HepG2 (cell line): ENCODE data around the gene PLXDC2. TPM values are rescaled to one million over a fixed set of nuclear protein-coding genes. Genes with fewer than 3 reads are reported as not detected.

Source experiments
- EP300 ChIP-seq, 3 experiments: sonication (generic) in 1 of 3; formaldehyde crosslinking in 1 of 3; IDR thresholded peaks; 2 replicates each; pipeline versions ENCODE4 v1.5.1 to v1.6.1; 2011 to 2020; ENCODE audit warnings: low read depth in 2 of 3, low read length in 2 of 3, borderline replicate concordance in 1 of 3, improper control_type of control experiment in 1 of 3, mild to moderate bottlenecking in 1 of 3, missing genetic modification reagents in 1 of 3, moderate library complexity in 1 of 3
- FOXA3 ChIP-seq: IDR thresholded peaks from 2 replicates; pipeline ENCODE4 v1.6.1; 2016; ENCODE audit warnings: missing genetic modification reagents, missing compliant biosample characterization
- JDP2 ChIP-seq: sonication (generic); formaldehyde crosslinking; IDR thresholded peaks from 2 replicates; pipeline ENCODE4 v1.8.1; 2022; ENCODE audit warnings: missing genetic modification reagents, borderline replicate concordance
- MATR3 ChIP-seq: sonication (generic); formaldehyde crosslinking; IDR thresholded peaks from 2 replicates; pipeline ENCODE4 v1.4.0; 2020; ENCODE audit warnings: missing genetic modification reagents
- MIER2 ChIP-seq: IDR thresholded peaks from 2 replicates; pipeline ENCODE4 v1.6.1; 2016; ENCODE audit warnings: missing biosample characterization, missing genetic modification reagents
- MYNN ChIP-seq: sonication (generic); formaldehyde crosslinking; IDR thresholded peaks from 2 replicates; pipeline ENCODE4 v1.4.0; 2020; ENCODE audit warnings: mild to moderate bottlenecking, low read depth, missing genetic modification reagents
- NR2C2 ChIP-seq: sonication (generic); formaldehyde crosslinking; IDR thresholded peaks from 2 replicates; pipeline ENCODE4 v1.4.0; 2020; ENCODE audit warnings: missing genetic modification reagents, mild to moderate bottlenecking, moderate library complexity, borderline replicate concordance
- PRMT3 ChIP-seq: sonication (generic); formaldehyde crosslinking; IDR thresholded peaks from 2 replicates; pipeline ENCODE4 v1.8.1; 2022; ENCODE audit warnings: low read depth, mild to moderate bottlenecking, moderate library complexity, missing genetic modification reagents, borderline replicate concordance
- RAD21 ChIP-seq: fragments of 450-650 bp; formaldehyde crosslinking; IDR thresholded peaks from 2 replicates; pipeline ENCODE4 v1.5.0; 2020; ENCODE audit warnings: mild to moderate bottlenecking
- RFXANK ChIP-seq: IDR thresholded peaks from 2 replicates; pipeline ENCODE4 v1.6.1; 2016
- SMAD9 ChIP-seq: sonication (generic); formaldehyde crosslinking; IDR thresholded peaks from 2 replicates; pipeline ENCODE4 v1.5.1; 2020; ENCODE audit warnings: mild to moderate bottlenecking, missing genetic modification reagents
- U2AF2 ChIP-seq: fragments of 200-400 bp; formaldehyde crosslinking; IDR thresholded peaks from 2 replicates; pipeline ENCODE4 v1.6.1; 2017; ENCODE audit warnings: low read depth, mild to moderate bottlenecking, low read length
- ZBTB7A ChIP-seq: sonication (generic); formaldehyde crosslinking; IDR thresholded peaks from 2 replicates; pipeline ENCODE4 v1.8.0; 2022; ENCODE audit warnings: mild to moderate bottlenecking, missing genetic modification reagents
- ZBTB7B ChIP-seq: sonication (generic); formaldehyde crosslinking; IDR thresholded peaks from 2 replicates; pipeline ENCODE4 v1.4.0; 2020; ENCODE audit warnings: missing genetic modification reagents
- ZNF496 ChIP-seq: sonication (generic); formaldehyde crosslinking; IDR thresholded peaks from 2 replicates; pipeline ENCODE4 v1.8.1; 2023; ENCODE audit warnings: mild to moderate bottlenecking, moderate library complexity, missing genetic modification reagents; ENCODE audit not compliant: insufficient replicate concordance
- ZNF547 ChIP-seq: sonication (generic); formaldehyde crosslinking; IDR thresholded peaks from 2 replicates; pipeline ENCODE4 v1.5.1; 2020; ENCODE audit warnings: mild to moderate bottlenecking, missing genetic modification reagents
- ZNF720 ChIP-seq: sonication (generic); formaldehyde crosslinking; IDR thresholded peaks from 2 replicates; pipeline ENCODE4 v1.4.0; 2020; ENCODE audit warnings: missing genetic modification reagents
- ZNF777 ChIP-seq: sonication (generic); formaldehyde crosslinking; IDR thresholded peaks from 2 replicates; pipeline ENCODE4 v1.4.0; 2020; ENCODE audit warnings: missing genetic modification reagents
- ZNF850 ChIP-seq: sonication (generic); formaldehyde crosslinking; conservative IDR thresholded peaks from 2 replicates; pipeline ENCODE4 v1.9.0; 2021; ENCODE audit warnings: mild to moderate bottlenecking, missing genetic modification reagents
- polyA plus RNA-seq, 8 experiments: library from polyadenylated mRNA; depleted of rRNA in 3 of 8; stranded (reverse) in 7 of 8; unstranded in 1 of 8; fragments of >200 nt; fragmentation: Illumina TruSeq in 4 of 8; extraction: Trizol in 4 of 8; gene quantifications; 2 replicates each; pipeline versions ENCODE4 v1.2.1 to v1.2.3, GENCODE V29; 2011 to 2016; ENCODE audit warnings: low read depth in 4 of 8, missing spikeins in 1 of 8, mixed read lengths in 1 of 8; ENCODE audit not compliant: insufficient read depth in 1 of 8
- total RNA-seq, 5 experiments: library from RNA; depleted of rRNA; stranded (reverse); fragments of >200 nt; fragmentation: Illumina TruSeq; extraction: Trizol; gene quantifications; 2 replicates each; pipeline ENCODE4 v1.2.3, GENCODE V29; 2016; ENCODE audit warnings: low read depth in 1 of 5
- TF ChIP-seq, protein P1 (sequence below): sonication (generic); formaldehyde crosslinking; IDR thresholded peaks from 2 replicates; pipeline ENCODE4 v1.9.0; 2021; ENCODE audit warnings: missing genetic modification reagents, mild to moderate bottlenecking, borderline replicate concordance
- TF ChIP-seq, protein P2 (sequence below): sonication (generic); formaldehyde crosslinking; IDR thresholded peaks from 2 replicates; pipeline ENCODE4 v1.4.0; 2020; ENCODE audit warnings: missing genetic modification reagents
- TF ChIP-seq, protein P3 (sequence below): sonication (generic); formaldehyde crosslinking; IDR thresholded peaks from 2 replicates; pipeline ENCODE4 v1.4.0; 2020; ENCODE audit warnings: missing genetic modification reagents, borderline replicate concordance

Gene PLXDC2
- total and polyA plus RNA-seq, 2 of the 13 experiments (the other 11 are each of a cell fraction or from before 2014, with no cell fraction given): 2.1 to 2.4 TPM

DNA sequence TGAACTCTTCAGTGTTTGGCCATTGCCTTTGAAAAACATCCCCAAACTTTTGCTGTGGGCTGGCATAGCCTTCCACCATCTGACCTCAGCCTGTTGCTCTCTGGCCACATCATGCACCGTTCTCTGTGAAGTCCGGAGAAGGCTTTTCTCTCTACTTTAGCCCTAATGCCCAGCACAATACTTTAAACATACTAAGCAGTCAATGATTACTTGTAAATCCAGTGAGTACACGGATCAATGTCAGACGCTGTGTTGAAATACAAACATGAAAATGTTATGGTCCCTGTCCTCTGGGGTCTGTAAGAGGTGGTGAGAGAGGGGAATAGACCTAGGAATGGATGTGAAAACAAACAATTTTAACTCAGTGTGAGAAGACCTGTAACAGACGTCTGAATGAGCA, 297.9 kb downstream of the PLXDC2 start (continued):
- TF ChIP-seq EP300 (IDR thresholded peaks at IDR 0.05; ENCODE audit: low read depth in 2 of 2, low read length in 2 of 2): peak in 1 of 2 experiments; percentile 25; a peak in 1 of 4 replicates
- no peak for TF ChIP-seq EP300 (CRISPR knock-in tag; IDR thresholded peaks at IDR 0.05; ENCODE audit: borderline replicate concordance)
- TF ChIP-seq NR2C2 (CRISPR knock-in tag): no peak
- no peak for TF ChIP-seq ZNF496 (CRISPR knock-in tag)
- TF ChIP-seq U2AF2: no peak
- no peak for TF ChIP-seq ZBTB7B (CRISPR knock-in tag)
- TF ChIP-seq JDP2 (CRISPR knock-in tag): no peak
- TF ChIP-seq ZNF850: no peak
- no peak for TF ChIP-seq SMAD9 (CRISPR knock-in tag)
- TF ChIP-seq, protein P1, sequence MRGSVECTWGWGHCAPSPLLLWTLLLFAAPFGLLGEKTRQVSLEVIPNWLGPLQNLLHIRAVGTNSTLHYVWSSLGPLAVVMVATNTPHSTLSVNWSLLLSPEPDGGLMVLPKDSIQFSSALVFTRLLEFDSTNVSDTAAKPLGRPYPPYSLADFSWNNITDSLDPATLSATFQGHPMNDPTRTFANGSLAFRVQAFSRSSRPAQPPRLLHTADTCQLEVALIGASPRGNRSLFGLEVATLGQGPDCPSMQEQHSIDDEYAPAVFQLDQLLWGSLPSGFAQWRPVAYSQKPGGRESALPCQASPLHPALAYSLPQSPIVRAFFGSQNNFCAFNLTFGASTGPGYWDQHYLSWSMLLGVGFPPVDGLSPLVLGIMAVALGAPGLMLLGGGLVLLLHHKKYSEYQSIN: no peak
- no peak for TF ChIP-seq ZNF547 (CRISPR knock-in tag)
- TF ChIP-seq ZNF720 (CRISPR knock-in tag): no peak
- peak; percentile 57; the same call in 1 of the 2 replicates for TF ChIP-seq FOXA3
- TF ChIP-seq, protein P2, sequence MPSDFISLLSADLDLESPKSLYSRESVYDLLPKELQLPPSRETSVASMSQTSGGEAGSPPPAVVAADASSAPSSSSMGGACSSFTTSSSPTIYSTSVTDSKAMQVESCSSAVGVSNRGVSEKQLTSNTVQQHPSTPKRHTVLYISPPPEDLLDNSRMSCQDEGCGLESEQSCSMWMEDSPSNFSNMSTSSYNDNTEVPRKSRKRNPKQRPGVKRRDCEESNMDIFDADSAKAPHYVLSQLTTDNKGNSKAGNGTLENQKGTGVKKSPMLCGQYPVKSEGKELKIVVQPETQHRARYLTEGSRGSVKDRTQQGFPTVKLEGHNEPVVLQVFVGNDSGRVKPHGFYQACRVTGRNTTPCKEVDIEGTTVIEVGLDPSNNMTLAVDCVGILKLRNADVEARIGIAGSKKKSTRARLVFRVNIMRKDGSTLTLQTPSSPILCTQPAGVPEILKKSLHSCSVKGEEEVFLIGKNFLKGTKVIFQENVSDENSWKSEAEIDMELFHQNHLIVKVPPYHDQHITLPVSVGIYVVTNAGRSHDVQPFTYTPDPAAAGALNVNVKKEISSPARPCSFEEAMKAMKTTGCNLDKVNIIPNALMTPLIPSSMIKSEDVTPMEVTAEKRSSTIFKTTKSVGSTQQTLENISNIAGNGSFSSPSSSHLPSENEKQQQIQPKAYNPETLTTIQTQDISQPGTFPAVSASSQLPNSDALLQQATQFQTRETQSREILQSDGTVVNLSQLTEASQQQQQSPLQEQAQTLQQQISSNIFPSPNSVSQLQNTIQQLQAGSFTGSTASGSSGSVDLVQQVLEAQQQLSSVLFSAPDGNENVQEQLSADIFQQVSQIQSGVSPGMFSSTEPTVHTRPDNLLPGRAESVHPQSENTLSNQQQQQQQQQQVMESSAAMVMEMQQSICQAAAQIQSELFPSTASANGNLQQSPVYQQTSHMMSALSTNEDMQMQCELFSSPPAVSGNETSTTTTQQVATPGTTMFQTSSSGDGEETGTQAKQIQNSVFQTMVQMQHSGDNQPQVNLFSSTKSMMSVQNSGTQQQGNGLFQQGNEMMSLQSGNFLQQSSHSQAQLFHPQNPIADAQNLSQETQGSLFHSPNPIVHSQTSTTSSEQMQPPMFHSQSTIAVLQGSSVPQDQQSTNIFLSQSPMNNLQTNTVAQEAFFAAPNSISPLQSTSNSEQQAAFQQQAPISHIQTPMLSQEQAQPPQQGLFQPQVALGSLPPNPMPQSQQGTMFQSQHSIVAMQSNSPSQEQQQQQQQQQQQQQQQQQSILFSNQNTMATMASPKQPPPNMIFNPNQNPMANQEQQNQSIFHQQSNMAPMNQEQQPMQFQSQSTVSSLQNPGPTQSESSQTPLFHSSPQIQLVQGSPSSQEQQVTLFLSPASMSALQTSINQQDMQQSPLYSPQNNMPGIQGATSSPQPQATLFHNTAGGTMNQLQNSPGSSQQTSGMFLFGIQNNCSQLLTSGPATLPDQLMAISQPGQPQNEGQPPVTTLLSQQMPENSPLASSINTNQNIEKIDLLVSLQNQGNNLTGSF: no peak
- TF ChIP-seq, protein P3, sequence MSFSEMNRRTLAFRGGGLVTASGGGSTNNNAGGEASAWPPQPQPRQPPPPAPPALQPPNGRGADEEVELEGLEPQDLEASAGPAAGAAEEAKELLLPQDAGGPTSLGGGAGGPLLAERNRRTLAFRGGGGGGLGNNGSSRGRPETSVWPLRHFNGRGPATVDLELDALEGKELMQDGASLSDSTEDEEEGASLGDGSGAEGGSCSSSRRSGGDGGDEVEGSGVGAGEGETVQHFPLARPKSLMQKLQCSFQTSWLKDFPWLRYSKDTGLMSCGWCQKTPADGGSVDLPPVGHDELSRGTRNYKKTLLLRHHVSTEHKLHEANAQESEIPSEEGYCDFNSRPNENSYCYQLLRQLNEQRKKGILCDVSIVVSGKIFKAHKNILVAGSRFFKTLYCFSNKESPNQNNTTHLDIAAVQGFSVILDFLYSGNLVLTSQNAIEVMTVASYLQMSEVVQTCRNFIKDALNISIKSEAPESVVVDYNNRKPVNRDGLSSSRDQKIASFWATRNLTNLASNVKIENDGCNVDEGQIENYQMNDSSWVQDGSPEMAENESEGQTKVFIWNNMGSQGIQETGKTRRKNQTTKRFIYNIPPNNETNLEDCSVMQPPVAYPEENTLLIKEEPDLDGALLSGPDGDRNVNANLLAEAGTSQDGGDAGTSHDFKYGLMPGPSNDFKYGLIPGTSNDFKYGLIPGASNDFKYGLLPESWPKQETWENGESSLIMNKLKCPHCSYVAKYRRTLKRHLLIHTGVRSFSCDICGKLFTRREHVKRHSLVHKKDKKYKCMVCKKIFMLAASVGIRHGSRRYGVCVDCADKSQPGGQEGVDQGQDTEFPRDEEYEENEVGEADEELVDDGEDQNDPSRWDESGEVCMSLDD (CRISPR knock-in tag): no peak
- no peak for TF ChIP-seq RAD21 (CRISPR knock-in tag)
- no peak for TF ChIP-seq MYNN (CRISPR knock-in tag)
- no peak for TF ChIP-seq PRMT3 (CRISPR knock-in tag)
- no peak for TF ChIP-seq ZBTB7A (CRISPR knock-in tag)
- no peak for TF ChIP-seq ZNF777 (CRISPR knock-in tag)
- no peak for TF ChIP-seq MATR3
- no peak for TF ChIP-seq MIER2 (CRISPR knock-in tag)
- TF ChIP-seq RFXANK: no peak
